ENCODE measurements around the gene GASK1A.

GRCh38 chr3:43054754-43055153, 75.6 kb downstream of the GASK1A start:
- no peak for TF ChIP-seq CTCF (conservative IDR thresholded peaks at IDR 0.05; ENCODE audit: low read depth, low read length)
- no peak for TF ChIP-seq EZH2 (IDR thresholded peaks at IDR 0.05; ENCODE audit: borderline replicate concordance, low read depth, low read length, poor library complexity, severe bottlenecking)

All from A673 (cell line).